ENCODE data around the gene TMEM95.
"Not testable (repeated sequence)": the region's sequence is repeated elsewhere in the genome, so short reads cannot be mapped to it uniquely, and the experiment has no call there.

Gene TMEM95

DNA sequence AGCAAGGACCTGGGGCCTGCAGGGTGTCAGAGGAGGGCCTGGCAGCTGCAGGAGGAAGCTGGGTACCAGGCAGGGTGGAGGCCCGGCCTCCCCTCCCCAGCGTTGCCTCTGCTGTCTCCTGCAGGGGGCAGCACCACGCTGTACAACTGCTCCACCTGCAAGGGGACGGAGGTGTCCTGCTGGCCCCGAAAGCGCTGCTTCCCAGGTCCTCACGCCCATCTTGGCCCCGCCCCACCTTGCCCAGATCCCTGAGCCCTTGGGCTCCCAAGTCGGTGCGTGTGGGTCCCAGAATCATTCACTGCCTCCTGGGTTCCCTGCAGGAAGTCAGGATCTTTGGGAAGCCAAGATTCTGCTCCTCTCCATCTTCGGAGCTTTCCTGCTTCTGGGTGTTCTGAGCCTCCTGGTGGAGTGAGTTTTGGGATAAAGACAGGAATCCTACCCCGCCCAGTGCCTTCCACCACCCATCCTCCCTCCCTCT lies 1.2 kb downstream of the TMEM95 start:
- ChIA-PET CTCF (interaction anchor here (0.7 to 5.4 kb wide), 35 partner anchors 9 to 234 kb away, joined by 3 to 67 read pairs (median 5); partner anchors contain the start of genes ACAP1, FGF11, NLGN2 and SENP3), POLR2A (interaction anchor here (0.8 to 1.0 kb wide), 3 partner anchors 27 to 205 kb away, joined by 3 to 4 read pairs (median 3); no protein-coding TSS in a partner anchor)
- DNase-seq (ENCODE audit: low read depth, low spot score) = no peak
- TF ChIP-seq, protein P1, sequence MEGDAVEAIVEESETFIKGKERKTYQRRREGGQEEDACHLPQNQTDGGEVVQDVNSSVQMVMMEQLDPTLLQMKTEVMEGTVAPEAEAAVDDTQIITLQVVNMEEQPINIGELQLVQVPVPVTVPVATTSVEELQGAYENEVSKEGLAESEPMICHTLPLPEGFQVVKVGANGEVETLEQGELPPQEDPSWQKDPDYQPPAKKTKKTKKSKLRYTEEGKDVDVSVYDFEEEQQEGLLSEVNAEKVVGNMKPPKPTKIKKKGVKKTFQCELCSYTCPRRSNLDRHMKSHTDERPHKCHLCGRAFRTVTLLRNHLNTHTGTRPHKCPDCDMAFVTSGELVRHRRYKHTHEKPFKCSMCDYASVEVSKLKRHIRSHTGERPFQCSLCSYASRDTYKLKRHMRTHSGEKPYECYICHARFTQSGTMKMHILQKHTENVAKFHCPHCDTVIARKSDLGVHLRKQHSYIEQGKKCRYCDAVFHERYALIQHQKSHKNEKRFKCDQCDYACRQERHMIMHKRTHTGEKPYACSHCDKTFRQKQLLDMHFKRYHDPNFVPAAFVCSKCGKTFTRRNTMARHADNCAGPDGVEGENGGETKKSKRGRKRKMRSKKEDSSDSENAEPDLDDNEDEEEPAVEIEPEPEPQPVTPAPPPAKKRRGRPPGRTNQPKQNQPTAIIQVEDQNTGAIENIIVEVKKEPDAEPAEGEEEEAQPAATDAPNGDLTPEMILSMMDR (IDR thresholded peaks at IDR 0.05; ENCODE audit: insufficient read depth, low read length, missing control alignments) = peak; percentile 94
- H3K4me3 ChIP-seq (ENCODE audit: low read depth, low read length) = no peak overlapping the region

DNA sequence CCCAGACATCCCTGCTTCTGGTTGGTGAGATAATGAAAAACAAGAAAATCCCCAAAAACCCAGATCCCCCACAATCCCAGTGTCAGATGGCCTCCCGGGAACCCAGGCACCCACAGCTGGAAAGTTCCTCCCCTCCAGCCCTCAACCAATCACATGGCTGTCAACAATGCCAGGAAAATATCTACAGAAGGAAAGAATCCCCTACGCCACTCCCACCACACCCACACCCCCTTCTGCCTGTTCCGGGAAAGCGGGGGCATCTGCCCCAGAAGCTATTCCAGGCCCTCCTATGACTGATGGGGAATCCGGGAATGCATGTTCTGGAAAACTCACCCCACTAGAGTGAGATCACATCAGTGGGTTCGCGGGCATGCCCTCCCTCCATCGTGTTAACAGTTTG lies 1.8 kb downstream of the TMEM95 start:
- POLR2A ChIA-PET = no interaction called here

DNA sequence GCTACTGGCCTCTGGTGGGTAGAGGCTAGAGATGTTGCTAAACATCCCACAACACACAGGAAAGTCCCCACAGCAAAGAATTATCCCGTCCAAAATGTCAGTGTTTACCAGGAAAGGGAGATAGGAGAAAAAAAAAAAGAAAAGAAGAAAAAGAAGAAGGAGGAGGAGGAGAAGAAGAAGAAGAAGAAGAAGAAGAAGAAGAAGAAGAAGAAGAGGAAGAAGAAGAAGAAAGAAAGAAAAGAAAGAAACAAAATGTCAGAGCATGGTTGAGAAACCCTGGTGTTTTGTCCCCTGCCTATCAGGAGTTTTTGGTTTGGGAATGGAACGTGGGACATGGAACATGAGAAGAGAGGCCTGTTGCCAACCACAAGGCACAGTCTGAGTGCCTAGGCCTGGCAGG lies 2.4 kb downstream of the TMEM95 start:
- no peak overlapping the region for H3K4me3 ChIP-seq (ENCODE audit: low read depth, low read length)
- DNase-seq (ENCODE audit: low read depth, low spot score) = no peak
- TF ChIP-seq, protein P1 (IDR thresholded peaks at IDR 0.05; ENCODE audit: insufficient read depth, low read length, missing control alignments) = no peak
- CTCF ChIA-PET = interaction anchor here (1.0 to 5.4 kb wide), 7 partner anchors 12 to 204 kb away, joined by 3 to 67 read pairs (median 8); partner anchors contain the start of gene SENP3
- POLR2A ChIA-PET = no interaction called here

More for the DNA sequence above, 1.8 kb downstream of the TMEM95 start:
- DNase-seq (ENCODE audit: low read depth, low spot score) = no peak
- TF ChIP-seq, protein P1 (IDR thresholded peaks at IDR 0.05; ENCODE audit: insufficient read depth, low read length, missing control alignments) = no peak
- no peak overlapping the region for H3K4me3 ChIP-seq (ENCODE audit: low read depth, low read length)
- CTCF ChIA-PET = interaction anchor here (0.6 to 5.4 kb wide), 25 partner anchors 9 to 245 kb away, joined by 3 to 67 read pairs (median 6); partner anchors contain the start of genes FGF11, NLGN2, SENP3 and SOX15

DNA sequence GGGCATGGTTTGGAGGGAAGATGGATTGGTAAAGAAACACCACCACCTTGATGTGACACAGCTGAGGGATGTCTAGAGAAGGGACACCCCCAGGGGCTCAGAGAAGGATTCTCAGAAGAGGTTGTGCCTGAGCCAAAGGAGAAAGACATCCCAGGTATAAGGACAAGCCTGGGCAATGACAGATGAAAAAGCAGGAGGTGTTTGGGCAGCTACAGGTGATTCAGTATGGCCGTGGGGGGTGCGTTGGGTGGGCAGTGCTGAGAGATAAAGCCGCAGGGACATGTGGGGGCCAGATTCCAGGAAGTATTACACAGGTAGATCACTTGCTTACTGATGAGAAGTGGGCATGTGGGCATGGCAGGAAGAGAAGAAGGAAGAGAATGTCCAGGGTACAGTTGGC lies 7.0 kb downstream of the TMEM95 start:
- TF ChIP-seq, protein P1 (IDR thresholded peaks at IDR 0.05; ENCODE audit: insufficient read depth, low read length, missing control alignments) = no peak
- CTCF ChIA-PET = interaction anchor here (1.4 to 3.0 kb wide), 3 partner anchors 8 to 199 kb away, joined by 3 to 17 read pairs (median 5); partner anchors contain the start of genes KCTD11 and TMEM95
- no peak overlapping the region for H3K4me3 ChIP-seq (ENCODE audit: low read depth, low read length)
- POLR2A ChIA-PET = interaction anchor here (1.0 kb wide), 1 partner anchor 325 kb away, joined by 4 read pairs; the partner anchor contains the start of gene TP53
- DNase-seq (ENCODE audit: low read depth, low spot score) = no peak

DNA sequence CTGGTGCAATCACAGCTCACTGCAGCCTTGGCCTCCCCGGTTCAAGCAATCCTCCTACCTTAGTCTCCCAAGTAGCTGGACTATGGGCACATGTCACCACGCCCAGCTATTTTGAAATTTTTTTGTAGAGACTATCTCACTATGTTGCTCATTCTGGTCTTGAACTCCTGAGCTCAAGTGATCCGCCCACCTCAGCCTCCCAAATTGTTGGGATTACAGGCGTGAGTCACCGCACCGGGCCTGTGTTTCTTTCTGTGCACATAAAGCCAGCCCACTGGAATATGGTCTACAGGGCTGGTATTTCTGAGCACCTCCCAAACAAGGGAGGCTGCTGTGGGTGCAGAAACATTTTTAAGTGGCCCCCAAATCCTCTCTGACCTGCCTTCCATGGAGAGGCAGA lies 8.4 kb downstream of the TMEM95 start:
- CTCF ChIA-PET = interaction anchor here (1.8 to 3.0 kb wide), 2 partner anchors 10 to 198 kb away, joined by 5 to 17 read pairs; partner anchors contain the start of genes KCTD11 and TMEM95
- no peak for DNase-seq (ENCODE audit: low read depth, low spot score)
- POLR2A ChIA-PET = no interaction called here

DNA sequence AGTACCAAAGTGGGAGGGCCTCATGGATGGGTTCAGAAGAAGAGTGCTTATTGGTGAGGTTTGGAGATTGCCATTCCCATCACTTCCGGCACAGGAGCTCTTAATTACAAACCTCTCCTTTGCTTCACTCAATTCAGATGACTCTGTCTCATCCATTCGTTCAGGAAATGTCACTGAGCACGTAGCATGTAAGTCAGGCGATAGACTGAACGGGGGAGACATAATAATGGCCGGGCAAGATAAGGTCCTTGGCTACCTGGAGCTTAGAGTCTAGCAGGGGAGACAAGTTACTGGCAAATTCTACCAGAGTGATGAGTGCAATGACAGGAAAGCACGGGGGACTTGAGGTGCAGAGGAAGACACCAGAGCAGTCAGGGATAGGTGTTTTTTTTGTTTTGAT lies 11.0 kb downstream of the TMEM95 start:
- H3K4me3 ChIP-seq (ENCODE audit: low read depth, low read length); POLR2A ChIA-PET; DNase-seq (ENCODE audit: low read depth, low spot score): not testable (repeated sequence)
- CTCF ChIA-PET = interaction anchor here (1.6 kb wide), 1 partner anchor 10 kb away, joined by 13 read pairs; the partner anchor contains the start of gene TMEM95

More for the DNA sequence above, 8.4 kb downstream of the TMEM95 start:
- H3K4me3 ChIP-seq (ENCODE audit: low read depth, low read length) = no peak overlapping the region
- TF ChIP-seq, protein P1 (IDR thresholded peaks at IDR 0.05; ENCODE audit: insufficient read depth, low read length, missing control alignments) = no peak

Measured in AG04449 (cell line).